ENCODE measurements around the gene STX18. TPM values are rescaled to one million over a fixed set of nuclear protein-coding genes. Genes with fewer than 3 reads are reported as not detected.

STX18 gene
- total RNA-seq, 1 experiment from 2014 or later, result 20.2 TPM

GRCh38 chr4:4379540-4380087 lies 162.2 kb downstream of the STX18 start:
- Histone ChIP-seq H3K4me3 (no peak overlapping the region), H3K9me3 (no peaks in the 10 kb centered on the region), H3K36me3 (no peaks in the 10 kb centered on the region), H3K27me3 (no peaks in the 10 kb centered on the region)
- no peak for DNase-seq

GRCh38 chr4:4377732-4378460 lies 164.0 kb downstream of the STX18 start:
- no peaks in the 10 kb centered on the region for H3K36me3 ChIP-seq
- no peaks in the 10 kb centered on the region for H3K27me3 ChIP-seq
- H3K4me3 ChIP-seq, result no peak overlapping the region
- no peaks in the 10 kb centered on the region for H3K9me3 ChIP-seq
- DNase-seq, result no peak

- DNase-seq, result no peak
- Histone ChIP-seq H3K27me3 (no peaks in the 10 kb centered on the region), H3K9me3 (no peaks in the 10 kb centered on the region), H3K36me3 (no peaks in the 10 kb centered on the region), H3K4me3 (no peak overlapping the region)
Observed at GRCh38 chr4:4377191-4377590, 164.7 kb downstream of the STX18 start.

GRCh38 chr4:4376074-4376473 lies 165.8 kb downstream of the STX18 start:
- no peaks in the 10 kb centered on the region for H3K9me3 ChIP-seq
- H3K27me3 ChIP-seq, result no peaks in the 10 kb centered on the region
- no peaks in the 10 kb centered on the region for H3K36me3 ChIP-seq
- no peak for DNase-seq
- H3K4me3 ChIP-seq, result no peak overlapping the region

- H3K4me3 ChIP-seq, result no peak overlapping the region
- H3K36me3 ChIP-seq, result no peaks in the 10 kb centered on the region
- no peaks in the 10 kb centered on the region for H3K9me3 ChIP-seq
- H3K27me3 ChIP-seq, result no peaks in the 10 kb centered on the region
- DNase-seq, result no peak
Observed at GRCh38 chr4:4374388-4375098, 167.3 kb downstream of the STX18 start.

Other genes starting within 250 kb of the STX18 start
- not detected in 2 replicates for gene NSG1, start 154.9 kb downstream of the STX18 start, total RNA-seq (2014; rRNA removed; shearing (Covaris generic); ENCODE audit: low replicate concordance)